ENCODE data around the gene FOXF1. TPM values are rescaled to one million over a fixed set of nuclear protein-coding genes. Genes with fewer than 3 reads are reported as not detected.
A peak's percentile ranks its signal among the peaks of the same experiment; 100 is the strongest.

Gene FOXF1
- polyA plus RNA-seq, 1 donor (not counting 4 experiments of a cell fraction or from before 2014, with no cell fraction given) = not detected

DNA sequence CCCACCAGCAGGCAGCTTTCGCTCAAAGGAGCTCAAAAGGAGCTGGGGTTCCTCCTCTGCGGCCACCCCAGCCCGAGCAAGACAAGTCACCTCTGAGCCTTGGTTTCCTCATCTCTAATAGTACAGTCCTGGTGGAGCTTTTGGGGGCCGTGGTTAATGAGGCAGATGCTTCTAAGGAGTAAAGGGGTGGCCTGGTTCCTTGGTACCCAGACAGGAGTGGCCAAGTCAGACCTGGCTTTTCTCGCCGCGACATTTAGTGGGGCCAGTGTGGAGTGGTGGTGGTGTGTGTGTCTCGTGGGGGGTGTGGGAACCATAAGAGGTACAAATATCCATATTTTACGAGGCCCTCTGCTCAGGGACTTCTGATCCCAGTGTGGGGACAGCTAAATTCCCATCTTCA, 6.7 kb downstream of the FOXF1 start:
- no peak for DNase-seq (ENCODE audit: low read depth, low spot score)
- H4K20me1 ChIP-seq (ENCODE audit: control insufficient read depth, extremely low read depth, insufficient read depth, low read length) = peaks cover 2% of the 10 kb centered on the region
- no peak overlapping the region for H3K4me3 ChIP-seq (ENCODE audit: control insufficient read depth in 2 of 3, extremely low read depth in 1 of 3, insufficient read depth in 2 of 3, low read depth in 1 of 3, low read length in 3 of 3)
- TF ChIP-seq EZH2 (IDR thresholded peaks at IDR 0.05; ENCODE audit: low read length) = no peak
- TF ChIP-seq, protein P1, sequence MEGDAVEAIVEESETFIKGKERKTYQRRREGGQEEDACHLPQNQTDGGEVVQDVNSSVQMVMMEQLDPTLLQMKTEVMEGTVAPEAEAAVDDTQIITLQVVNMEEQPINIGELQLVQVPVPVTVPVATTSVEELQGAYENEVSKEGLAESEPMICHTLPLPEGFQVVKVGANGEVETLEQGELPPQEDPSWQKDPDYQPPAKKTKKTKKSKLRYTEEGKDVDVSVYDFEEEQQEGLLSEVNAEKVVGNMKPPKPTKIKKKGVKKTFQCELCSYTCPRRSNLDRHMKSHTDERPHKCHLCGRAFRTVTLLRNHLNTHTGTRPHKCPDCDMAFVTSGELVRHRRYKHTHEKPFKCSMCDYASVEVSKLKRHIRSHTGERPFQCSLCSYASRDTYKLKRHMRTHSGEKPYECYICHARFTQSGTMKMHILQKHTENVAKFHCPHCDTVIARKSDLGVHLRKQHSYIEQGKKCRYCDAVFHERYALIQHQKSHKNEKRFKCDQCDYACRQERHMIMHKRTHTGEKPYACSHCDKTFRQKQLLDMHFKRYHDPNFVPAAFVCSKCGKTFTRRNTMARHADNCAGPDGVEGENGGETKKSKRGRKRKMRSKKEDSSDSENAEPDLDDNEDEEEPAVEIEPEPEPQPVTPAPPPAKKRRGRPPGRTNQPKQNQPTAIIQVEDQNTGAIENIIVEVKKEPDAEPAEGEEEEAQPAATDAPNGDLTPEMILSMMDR (optimal IDR thresholded peaks at IDR 0.05 in 1 of 3, IDR thresholded peaks at IDR 0.05 in 1 of 3, conservative IDR thresholded peaks at IDR 0.05 in 1 of 3; ENCODE audit: extremely low read depth in 1 of 3, insufficient read depth in 2 of 3, low read length in 3 of 3) = no peak
- H3K4me1 ChIP-seq (ENCODE audit: control insufficient read depth, extremely low read depth, insufficient read depth, low read length) = no peaks in the 10 kb centered on the region
- no peaks in the 10 kb centered on the region for H3K9me3 ChIP-seq (ENCODE audit: control insufficient read depth, low read depth, low read length)
- dilution Hi-C loops (cut with MboI; ENCODE audit: extremely low pct_ligation_motif_present, low sequenced_read_pairs) = loop anchor here (10.0 kb wide), 1 partner anchor 442 kb away; no protein-coding TSS in a partner anchor
- no peak overlapping the region for H3K4me2 ChIP-seq (ENCODE audit: control insufficient read depth, extremely low read depth, insufficient read depth, low read depth, low read length)
- H3K27me3 ChIP-seq (ENCODE audit: control insufficient read depth, extremely low read depth, insufficient read depth, low read length) = peaks cover 82% of the 10 kb centered on the region
- H3K9me1 ChIP-seq (ENCODE audit: control insufficient read depth, extremely low read depth, insufficient read depth, low read length) = no peaks in the 10 kb centered on the region
- no peaks in the 10 kb centered on the region for H3K36me3 ChIP-seq (ENCODE audit: control insufficient read depth in 2 of 2, extremely low read depth in 1 of 2, insufficient read depth in 2 of 2, low read length in 2 of 2)
- H3K27ac ChIP-seq (ENCODE audit: control insufficient read depth, insufficient read depth, low read length) = no peak overlapping the region
- H3K9ac ChIP-seq (ENCODE audit: control insufficient read depth, extremely low read depth, insufficient read depth, low read length) = no peak overlapping the region
- no peak overlapping the region for H2AFZ ChIP-seq (ENCODE audit: control insufficient read depth, low read length)
- H3K79me2 ChIP-seq (ENCODE audit: control insufficient read depth, insufficient read depth, low read length) = no peaks in the 10 kb centered on the region
- FAIRE-seq = no peak

DNA sequence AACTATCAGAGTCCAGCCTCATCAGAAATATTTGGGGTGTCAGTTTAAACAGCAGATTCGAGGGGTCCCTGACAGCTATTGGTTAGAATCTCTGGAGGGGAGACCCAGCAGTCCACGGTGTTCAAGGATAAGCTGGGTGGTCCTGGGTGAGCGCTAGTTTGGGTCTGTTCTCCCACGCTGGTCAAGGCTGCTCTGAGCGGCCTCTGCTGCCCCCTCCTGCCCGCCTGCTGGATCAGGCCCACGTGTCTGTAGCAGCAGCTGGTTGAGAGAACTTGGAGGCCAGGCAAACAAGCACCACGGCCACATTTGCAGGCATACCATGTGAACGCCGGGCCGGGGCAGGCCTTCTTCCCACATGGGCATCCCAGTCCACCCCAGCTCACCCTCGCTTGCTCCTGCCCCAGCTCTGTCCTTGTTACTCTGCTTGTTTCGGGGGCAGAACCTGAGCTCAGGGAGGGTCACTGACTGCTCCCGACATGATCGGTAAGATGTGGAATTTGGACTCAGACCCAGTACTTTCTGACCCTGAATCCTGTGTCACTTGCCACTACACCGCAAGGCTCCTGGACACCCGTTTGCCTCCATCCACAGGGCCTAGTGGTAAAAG, 7.4 kb downstream of the FOXF1 start:
- peaks cover 2% of the 10 kb centered on the region for H4K20me1 ChIP-seq (ENCODE audit: control insufficient read depth, extremely low read depth, insufficient read depth, low read length)
- dilution Hi-C loops (cut with MboI; ENCODE audit: extremely low pct_ligation_motif_present, low sequenced_read_pairs) = loop anchor here (10.0 kb wide), 1 partner anchor 443 kb away; no protein-coding TSS in a partner anchor
- no peaks in the 10 kb centered on the region for H3K9me1 ChIP-seq (ENCODE audit: control insufficient read depth, extremely low read depth, insufficient read depth, low read length)
- no peak overlapping the region for H3K4me3 ChIP-seq (ENCODE audit: control insufficient read depth in 2 of 3, extremely low read depth in 1 of 3, insufficient read depth in 2 of 3, low read depth in 1 of 3, low read length in 3 of 3)
- H3K79me2 ChIP-seq (ENCODE audit: control insufficient read depth, insufficient read depth, low read length) = no peaks in the 10 kb centered on the region
- H3K27ac ChIP-seq (ENCODE audit: control insufficient read depth, insufficient read depth, low read length) = no peak overlapping the region
- FAIRE-seq (no peak), DNase-seq (ENCODE audit: low read depth, low spot score) (no peak)
- H3K36me3 ChIP-seq (ENCODE audit: control insufficient read depth in 2 of 2, extremely low read depth in 1 of 2, insufficient read depth in 2 of 2, low read length in 2 of 2) = no peaks in the 10 kb centered on the region
- H3K27me3 ChIP-seq (ENCODE audit: control insufficient read depth, extremely low read depth, insufficient read depth, low read length) = peaks cover 75% of the 10 kb centered on the region
- no peak for TF ChIP-seq EZH2 (IDR thresholded peaks at IDR 0.05; ENCODE audit: low read length)
- TF ChIP-seq, protein P1 (optimal IDR thresholded peaks at IDR 0.05 in 1 of 3, IDR thresholded peaks at IDR 0.05 in 1 of 3, conservative IDR thresholded peaks at IDR 0.05 in 1 of 3; ENCODE audit: extremely low read depth in 1 of 3, insufficient read depth in 2 of 3, low read length in 3 of 3) = peak; percentile 60 to 89 (median 81)
- H2AFZ ChIP-seq (ENCODE audit: control insufficient read depth, low read length) = no peak overlapping the region
- H3K4me2 ChIP-seq (ENCODE audit: control insufficient read depth, extremely low read depth, insufficient read depth, low read depth, low read length) = no peak overlapping the region
- no peak overlapping the region for H3K9ac ChIP-seq (ENCODE audit: control insufficient read depth, extremely low read depth, insufficient read depth, low read length)
- H3K9me3 ChIP-seq (ENCODE audit: control insufficient read depth, low read depth, low read length) = no peaks in the 10 kb centered on the region
- H3K4me1 ChIP-seq (ENCODE audit: control insufficient read depth, extremely low read depth, insufficient read depth, low read length) = no peaks in the 10 kb centered on the region

All from keratinocyte (primary cell).